Left renal cortex interstitium (tissue), 4 donors: ENCODE results near the gene CD2BP2. TPM values are rescaled to one million over a fixed set of nuclear protein-coding genes. Genes with fewer than 3 reads are reported as not detected.
"Not testable (repeated sequence)": the region's sequence is repeated elsewhere in the genome, so short reads cannot be mapped to it uniquely, and the experiment has no call there.

Source experiments
- DNase-seq, 4 donors: peaks; one replicate each; pipeline ENCODE4 v3.0.0-alpha.2; 2013; ENCODE audit warnings: low read depth in 4 of 4, low spot score in 2 of 4, missing footprints in 1 of 4
- polyA plus RNA-seq, 4 donors: library from polyadenylated mRNA; unstranded; fragments of 120-200 nt; gene quantifications; one replicate each; pipeline ENCODE4 v1.2.1, GENCODE V29; 2013; ENCODE audit not compliant: insufficient read length in 4 of 4

CD2BP2 gene
- 10 to 100 TPM; 55.4 to 65.2 (median 61.0) TPM for polyA plus RNA-seq

DNA sequence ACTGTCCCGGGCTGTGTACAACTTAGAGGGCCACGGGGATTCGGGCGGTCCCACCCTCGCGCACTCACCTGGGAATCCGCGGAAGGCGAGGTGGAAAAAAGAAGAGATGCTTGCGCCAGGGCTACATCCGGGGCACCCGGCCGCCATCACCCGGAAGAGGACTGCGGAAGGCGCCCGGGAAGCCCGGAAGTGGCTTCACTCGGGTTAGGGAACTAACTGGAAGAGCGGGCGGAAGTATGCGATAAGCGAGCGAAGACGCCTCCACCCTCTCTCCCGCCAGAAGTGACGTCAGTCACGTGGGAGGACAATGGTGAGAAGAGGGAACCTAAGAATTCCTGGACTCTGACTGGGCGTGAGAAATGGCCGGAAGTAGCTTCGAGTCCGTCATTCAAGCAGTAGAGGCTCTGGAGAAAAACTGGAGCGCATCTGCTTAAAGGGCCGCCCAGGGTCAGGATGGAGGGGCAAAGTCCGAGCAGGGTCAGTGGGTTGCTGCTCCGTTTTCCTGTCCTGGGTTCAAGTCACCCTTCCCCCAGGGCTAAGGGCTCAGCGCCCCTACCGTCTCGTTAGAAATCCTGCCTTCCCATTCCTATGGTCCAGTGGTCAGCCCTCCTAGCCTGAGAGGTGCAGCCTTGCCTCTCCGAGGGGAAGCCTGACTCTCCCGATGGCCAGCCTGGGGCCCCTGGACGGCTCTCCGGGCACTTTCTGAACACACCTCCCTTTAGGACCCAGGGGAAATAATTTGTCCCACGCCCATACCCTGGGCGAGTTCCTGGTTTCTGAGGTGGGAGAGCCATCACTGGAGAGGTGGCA, at the start of gene CD2BP2:
Gene CD2BP2 (minus strand): TSS at position 165 of the 810 bp plus-strand sequence. CDS start 627 bp downstream, outside the sequence.
- peak; percentile 94 to 100 (median 97) for DNase-seq

DNA sequence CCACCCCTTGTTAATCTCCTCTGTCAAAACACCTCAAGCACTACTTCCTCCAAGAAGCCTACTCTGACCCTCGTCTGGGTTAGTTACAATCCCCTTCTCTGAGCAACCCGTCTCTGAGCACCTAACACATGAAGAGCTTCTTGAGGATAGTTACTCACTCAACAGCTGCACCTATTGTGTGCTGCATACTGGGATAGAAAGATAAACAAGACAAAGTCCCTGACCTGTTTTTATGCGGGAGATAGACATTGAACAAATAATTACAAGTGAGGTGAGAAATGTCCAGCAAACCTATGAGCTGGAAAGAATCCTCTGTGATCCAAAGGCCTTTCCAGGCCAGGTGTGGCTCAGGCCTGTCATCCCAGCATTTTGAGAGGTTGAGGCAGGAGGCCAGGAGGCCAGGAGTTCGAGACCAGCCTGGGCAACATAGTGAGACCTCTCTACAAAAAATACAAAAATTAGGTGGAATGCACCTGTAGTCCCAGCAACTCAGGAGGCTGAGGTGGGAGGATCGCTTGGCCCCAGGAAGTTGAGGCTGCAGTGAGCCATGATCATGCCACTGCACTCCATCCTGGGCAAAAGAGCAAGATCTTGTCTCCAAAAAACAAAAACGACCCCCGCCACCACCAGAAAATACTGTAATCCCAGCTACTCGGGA, 46.8 kb upstream of the CD2BP2 start:
- DNase-seq: no peak

DNA sequence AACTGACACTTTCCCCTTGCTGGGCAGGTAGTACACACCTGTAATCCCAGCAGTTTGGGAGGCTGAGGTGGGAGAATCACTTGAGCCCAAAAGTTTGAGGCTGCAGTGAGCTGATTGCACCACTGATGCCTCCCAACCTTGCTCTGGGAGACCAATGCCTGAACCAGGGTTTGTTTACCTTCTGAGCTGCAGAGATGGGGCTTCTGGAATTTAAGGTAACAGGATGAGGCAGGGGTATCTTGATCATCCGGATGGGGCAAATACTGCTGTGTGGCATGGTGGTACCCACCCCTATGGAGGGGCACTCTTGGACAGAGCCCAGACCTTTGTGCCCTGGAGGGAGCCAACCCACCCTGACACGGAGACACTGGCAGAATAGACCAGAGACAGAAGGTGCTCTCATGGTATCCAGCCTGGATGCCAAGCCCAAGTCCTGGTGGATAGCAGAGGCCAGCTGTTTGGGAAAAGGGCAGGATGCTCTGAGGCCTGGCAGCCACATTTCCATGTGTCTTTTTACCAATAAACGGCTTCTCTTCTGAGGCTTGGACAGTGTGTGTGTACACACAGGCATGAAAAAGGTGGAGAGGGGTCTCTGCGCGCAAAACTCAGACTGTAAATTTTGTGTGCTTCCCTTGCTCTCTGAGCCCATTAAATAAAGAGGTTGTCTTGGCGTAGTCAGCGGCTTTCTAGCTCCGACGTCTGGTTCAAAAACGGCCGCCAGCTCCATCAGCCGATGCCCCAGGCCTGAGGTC, 44.5 kb upstream of the CD2BP2 start:
- no peak for DNase-seq

DNA sequence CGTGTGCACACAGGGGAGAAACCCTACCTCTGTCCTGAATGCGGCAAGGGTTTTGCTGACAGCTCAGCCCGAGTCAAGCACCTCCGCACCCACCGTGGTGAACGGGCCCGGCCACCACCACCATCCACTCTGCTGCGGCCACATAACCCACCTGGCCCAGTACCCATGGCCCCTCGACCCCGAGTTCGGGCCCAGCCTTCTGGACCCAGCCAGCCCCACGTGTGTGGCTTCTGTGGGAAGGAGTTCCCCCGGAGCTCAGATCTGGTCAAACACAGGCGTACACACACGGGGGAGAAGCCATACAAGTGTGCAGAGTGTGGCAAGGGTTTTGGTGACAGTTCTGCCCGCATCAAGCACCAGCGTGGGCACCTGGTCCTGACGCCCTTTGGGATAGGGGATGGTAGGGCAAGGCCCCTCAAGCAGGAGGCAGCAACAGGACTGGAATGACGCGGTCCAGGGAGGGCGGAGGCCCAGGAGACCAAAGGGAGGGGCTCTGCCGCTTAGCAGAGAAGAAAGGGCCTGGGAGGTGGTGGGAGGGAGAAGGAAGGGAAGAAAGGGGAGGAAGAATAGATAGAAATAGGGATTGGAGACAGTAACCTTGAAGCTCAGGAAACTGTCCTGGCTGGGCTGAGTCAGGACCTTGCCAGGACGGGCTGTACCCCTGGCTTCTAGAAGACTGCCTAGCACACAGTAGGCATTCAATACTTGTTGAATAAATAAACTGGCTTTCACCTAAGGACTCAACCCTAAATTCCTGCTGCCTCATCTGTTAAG, 43.7 kb upstream of the CD2BP2 start:
- no peak for DNase-seq

DNA sequence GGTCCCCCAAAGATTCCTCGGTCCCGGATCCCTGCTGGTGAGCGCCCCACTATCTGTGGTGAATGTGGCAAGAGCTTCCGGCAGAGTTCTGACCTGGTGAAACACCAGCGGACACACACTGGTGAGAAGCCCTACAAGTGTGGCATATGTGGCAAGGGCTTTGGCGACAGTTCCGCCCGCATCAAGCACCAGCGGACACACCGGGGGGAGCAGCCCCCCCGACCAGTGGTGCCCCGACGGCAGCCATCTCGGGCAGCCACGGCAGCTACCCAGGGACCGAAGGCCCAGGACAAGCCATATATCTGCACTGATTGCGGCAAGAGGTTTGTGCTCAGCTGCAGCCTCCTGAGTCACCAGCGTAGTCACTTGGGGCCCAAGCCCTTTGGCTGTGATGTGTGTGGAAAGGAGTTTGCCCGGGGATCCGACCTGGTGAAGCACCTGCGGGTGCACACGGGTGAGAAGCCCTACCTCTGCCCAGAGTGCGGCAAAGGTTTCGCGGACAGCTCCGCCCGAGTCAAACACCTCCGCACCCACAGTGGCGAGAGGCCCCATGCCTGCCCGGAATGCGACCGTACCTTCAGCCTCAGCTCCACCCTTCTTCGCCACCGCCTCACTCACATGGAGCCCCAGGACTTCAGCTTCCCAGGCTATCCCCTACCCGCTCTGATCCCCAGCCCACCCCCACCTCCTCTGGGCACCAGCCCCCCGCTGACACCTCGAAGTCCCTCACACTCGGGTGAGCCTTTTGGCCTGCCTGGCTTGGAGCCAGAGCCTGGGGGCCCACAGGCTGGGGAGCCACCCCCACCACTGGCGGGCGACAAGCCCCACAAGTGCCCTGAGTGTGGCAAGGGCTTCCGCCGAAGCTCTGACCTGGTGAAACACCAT, 42.9 kb upstream of the CD2BP2 start:
- DNase-seq: no peak

DNA sequence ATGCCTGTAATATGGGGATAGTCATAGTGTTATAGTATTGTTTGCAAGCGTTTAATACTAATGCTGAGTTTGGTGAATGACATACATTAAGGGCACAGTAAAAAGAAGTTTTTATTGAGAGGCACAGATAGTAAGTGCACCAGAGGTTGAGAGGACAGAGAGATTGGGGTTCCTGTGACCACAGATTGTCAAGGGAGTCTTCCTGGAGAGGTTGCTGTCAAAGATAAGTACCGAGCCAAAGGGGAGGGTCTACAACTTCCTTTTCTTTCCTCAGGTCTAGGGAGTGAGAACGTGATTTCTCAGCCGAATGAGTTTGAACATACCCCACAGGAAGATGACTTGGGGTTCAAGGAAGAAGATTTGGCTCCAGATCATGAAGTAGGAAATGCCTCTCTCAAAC, 41.9 kb upstream of the CD2BP2 start:
- no peak for DNase-seq

DNA sequence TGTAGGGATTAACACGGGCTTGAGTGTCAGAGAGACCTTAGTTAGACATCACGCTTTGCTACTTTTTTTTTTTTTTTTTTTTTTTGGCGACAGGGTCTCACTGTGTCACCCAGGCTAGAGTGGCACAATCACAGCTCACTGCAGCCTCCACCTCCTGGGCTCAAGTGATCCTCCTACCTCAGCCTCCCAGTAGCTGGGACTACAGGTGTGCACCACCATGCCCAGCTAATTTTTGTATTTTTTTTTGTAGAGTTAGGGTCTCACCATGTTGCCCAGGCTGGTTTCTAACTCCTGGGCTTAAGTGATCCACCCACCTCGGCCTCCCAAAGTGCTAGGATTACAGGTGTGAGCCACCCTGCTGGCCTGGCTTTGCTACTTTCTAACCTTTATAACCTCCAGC, 41.5 kb upstream of the CD2BP2 start:
- DNase-seq: not testable (repeated sequence)

DNA sequence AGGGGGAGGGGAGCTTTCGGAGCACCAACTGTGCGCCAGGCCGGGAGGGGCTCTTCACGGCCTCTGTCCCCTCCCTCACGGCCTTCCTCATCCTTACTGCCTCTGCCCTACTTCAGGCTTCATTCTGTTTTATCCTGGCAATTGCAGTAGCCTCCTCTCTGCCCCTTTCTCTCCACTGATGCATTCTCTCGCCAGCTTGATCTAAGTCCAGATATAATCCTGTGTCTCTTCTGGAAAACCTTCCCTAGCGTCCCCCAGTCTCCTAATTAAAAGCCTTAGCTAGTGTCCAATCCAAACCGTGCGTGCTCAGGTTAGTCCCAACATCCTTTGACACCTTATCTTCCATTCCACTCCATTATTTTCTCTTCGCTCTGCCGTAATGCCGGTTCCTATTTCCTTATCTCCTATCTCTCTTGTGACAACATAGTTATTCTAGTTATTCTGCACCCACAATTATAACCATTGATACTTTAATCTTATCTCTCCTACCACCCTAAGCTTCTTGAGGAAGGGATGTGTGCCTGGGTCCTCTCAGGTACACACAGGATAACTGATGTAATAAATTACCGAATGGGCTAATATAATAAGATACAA, 41.0 kb upstream of the CD2BP2 start:
- no peak for DNase-seq

DNA sequence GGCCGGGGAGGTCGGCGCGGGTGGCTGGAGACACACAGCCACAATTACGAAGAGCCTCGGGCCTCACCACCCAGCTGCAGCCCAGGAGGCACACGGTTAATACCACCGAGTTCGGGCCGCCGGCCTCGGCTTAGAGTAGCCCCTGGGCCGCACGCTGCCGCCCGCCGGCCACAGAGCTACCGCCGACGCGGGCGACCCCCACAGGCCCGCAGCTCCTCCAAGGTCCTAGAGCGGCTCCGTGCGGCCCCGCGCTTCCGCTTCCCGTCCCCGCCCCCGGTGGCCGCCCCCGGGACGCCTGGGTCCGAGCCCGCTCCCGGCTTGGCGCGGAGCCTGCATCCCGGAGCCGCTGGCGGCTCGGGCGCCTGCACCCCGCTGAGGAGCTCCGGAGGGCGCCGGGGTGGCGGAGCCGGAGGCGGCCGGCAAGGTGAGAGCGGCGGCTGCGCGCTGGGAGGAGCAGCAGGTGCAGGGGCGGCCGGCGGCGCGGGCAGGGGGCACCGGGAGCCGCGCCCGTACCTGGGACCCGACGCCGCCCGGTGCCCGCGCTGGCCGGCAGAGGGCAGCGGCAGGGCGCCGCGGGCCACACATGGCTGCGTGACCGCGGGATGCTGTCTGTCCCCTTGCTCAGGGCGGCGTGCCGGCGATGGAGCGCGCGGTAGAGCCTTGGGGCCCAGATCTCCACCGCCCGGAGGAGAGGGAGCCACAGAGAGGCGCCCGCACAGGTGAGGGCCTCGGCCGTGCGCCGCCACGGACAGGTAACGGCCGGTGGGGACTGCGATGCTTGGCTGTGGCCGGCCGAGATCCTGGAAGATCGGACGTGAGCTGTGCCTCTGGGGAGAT, 40.3 kb upstream of the CD2BP2 start, which contains the start of gene ZNF48:
Gene ZNF48 (plus strand): TSS at position 266 of the 837 bp plus-strand sequence. CDS start 375 bp downstream, at position 641.
- peak; percentile 74 to 88 (median 80) for DNase-seq

DNA sequence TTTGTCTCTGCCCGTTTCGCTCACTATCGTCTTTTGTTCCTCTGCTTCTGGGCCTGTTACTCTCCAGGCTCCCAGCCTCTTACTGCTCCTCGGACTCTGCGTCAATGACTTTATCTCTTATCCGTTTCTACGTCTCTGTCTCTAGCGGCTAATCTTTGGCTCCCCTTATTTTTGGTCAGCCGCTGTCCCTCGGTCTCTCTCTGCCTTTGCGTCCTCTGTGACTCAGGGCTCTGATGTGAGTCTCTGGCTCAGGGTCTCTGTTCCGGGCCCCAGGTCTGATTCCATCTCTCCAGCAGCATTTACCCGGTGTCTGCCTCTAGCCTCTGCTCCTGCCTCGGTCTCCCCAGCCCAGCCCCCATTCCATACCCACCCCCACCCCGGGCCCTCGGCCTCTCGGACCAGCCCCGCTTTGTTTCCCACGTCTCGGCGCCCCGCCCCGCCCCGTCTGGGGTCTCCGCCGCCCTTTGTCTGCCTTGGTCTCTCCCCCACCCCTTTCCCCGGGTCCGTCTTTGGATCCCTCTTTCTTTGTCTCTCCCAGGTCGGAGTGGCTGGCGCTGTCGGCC, 39.6 kb upstream of the CD2BP2 start:
- DNase-seq: no peak

DNA sequence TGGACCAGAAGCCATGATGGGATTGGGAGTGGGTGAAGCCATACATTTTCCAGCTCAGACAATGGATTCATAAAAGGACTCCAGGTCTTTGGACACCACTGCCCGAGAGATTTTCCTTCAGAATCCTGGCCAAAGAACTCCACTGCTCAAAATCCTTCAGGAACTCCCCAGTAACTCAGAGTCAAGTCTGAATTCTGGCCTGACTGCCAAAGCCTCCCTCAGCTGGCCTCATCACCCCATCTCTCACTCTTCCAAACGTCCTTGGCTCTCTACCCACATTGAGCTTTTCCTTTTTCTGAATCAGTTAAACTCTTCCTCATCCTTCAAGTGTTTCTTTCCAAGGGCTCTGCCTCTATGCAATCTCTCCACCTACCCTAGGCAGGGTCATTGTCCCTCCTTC, 28.4 kb upstream of the CD2BP2 start:
- DNase-seq: no peak

DNA sequence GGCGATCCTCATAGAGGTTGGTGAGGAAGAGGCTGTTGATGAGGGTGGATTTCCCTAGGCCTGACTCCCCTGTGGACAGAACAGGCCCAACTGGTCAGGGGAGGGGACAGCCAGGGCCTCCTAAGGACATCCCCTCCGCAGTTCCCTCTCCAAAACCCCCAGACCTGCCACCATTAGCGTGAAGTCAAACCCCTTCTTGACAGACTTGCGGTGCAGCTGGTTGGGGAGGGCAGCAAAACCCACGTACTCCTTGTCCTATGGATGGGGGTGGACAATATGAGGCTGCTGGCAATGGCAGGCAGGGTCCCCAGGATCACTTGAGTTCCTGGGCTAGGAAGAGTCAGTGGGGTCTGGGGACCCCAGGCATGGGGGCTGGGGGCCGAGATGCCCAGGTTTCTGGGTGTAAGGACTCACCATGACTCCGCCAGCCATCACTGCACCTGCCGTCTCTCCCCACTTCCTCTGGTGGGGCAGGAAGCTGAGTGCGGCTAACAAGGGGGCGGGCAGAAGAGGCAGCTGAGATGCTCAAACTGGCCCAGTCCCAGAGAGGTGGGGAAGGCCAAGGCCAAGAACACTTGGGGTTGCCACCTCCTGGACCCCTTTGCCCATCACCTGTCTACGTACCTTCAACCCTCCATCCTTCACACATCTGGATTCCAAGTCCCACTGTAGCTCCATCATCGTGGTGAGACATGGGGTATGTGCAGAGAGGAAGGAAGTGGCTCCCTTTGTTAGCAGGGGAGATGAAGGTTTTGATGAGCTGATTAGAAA, 27.2 kb upstream of the CD2BP2 start, which contains the start of gene SEPTIN1:
Gene SEPTIN1 (minus strand): TSS at position 451 of the 771 bp plus-strand sequence. CDS start 19 bp downstream, at position 432.
- no peak for DNase-seq

DNA sequence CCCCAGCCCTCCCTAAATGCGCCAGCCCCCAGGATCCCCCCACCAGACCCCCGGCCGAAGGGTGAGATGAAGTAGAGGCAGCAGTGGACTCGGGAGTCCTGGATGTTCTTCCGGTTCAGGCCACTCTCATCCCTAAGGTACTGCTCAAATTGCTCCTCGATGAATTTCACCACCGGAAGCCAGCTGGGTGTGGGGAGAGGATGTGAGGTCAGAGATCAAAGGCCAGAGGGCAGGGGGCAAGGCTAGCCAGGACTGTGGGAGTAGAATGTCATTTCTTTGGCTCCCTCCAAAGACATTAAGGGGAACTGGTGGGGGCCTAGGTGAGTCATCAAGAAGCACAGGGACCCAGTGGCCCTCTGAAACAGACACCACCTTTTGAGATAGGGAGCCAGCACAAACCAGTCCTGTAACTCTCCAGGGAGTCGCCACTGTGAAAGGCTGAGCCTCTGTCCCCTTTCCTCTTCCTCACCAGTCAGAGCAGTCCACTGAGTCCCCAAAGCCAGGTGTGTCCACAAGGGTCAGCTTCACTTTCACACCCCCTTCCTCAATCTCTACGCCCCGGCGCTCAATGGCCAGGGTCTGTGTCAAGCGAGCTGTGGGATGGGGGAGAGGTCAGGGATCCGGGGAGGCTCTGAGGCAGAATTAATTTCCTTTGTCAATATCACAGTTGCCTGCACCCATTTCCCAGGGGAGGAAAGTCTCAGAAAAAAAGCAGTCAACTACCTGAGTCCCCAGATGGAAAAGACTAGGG, 26.4 kb upstream of the CD2BP2 start:
- no peak for DNase-seq

DNA sequence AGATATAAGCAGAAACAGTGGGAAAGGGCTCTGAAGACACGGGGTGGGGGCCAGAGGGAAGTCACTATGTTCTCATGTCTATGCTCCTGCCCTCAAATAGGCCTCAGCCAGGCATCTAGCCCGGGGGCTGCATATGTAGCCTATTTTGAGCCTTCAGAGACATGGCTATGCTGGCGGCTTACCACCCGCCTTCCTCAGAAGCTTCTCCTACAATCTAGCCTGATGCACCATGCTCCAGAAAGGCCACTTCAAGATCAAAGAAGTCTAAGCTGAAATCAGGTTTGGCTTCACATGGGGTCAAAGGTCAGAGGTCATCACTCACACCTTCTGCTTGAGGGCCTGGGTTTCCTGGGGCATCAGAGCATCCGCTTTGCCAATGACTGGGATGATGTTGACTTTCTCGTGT, 25.7 kb upstream of the CD2BP2 start:
- DNase-seq: no peak

DNA sequence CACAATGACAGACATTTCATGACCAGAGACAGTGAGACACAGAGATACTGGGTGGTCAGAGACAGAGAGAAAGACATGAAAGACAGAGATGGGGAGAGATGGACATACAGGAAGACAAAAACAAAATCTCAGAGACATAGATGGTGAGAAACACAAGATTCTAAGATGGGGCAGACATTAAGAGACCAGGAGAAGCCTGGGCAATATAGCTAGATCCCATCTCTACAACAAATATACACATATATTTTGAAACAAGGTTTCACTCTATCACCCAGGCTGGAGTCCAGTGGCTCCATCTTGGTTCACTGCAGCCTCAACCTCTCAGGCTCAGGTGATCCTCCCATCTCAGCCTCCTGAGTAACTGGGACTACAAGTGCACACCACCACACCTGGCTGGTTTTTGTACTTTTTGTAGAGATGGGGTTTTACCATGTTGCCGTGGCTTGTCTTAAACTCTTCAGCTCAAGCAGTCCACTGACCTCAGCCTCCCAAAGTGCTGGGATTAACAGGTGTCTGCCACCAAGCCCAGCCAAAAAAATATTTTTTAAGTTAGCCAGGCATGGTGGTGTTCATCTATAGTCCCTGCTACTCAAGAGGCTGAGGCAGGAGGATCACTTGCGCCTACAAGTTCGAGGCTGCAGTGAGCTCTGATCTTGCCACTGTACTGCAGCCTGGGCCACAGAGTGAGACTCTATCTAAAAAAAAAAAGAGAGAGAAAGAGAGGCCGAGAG, 25.1 kb upstream of the CD2BP2 start:
- no peak for DNase-seq
